GM12891 (cell line): ENCODE measurements around the gene LCN1.

Experiments used
- POLR2A ChIP-seq: IDR thresholded peaks from 2 replicates; pipeline ENCODE4 v1.6.1; 2011; ENCODE audit warnings: low read depth, low read length, control low read depth
- POLR2AphosphoS5 ChIP-seq: IDR thresholded peaks from 2 replicates; pipeline ENCODE4 v1.6.1; 2011; ENCODE audit warnings: low read depth, low read length, control low read depth
- TAF1 ChIP-seq: IDR thresholded peaks from 2 replicates; pipeline ENCODE4 v1.6.1; 2011; ENCODE audit warnings: low read depth, low read length, control low read depth

DNA sequence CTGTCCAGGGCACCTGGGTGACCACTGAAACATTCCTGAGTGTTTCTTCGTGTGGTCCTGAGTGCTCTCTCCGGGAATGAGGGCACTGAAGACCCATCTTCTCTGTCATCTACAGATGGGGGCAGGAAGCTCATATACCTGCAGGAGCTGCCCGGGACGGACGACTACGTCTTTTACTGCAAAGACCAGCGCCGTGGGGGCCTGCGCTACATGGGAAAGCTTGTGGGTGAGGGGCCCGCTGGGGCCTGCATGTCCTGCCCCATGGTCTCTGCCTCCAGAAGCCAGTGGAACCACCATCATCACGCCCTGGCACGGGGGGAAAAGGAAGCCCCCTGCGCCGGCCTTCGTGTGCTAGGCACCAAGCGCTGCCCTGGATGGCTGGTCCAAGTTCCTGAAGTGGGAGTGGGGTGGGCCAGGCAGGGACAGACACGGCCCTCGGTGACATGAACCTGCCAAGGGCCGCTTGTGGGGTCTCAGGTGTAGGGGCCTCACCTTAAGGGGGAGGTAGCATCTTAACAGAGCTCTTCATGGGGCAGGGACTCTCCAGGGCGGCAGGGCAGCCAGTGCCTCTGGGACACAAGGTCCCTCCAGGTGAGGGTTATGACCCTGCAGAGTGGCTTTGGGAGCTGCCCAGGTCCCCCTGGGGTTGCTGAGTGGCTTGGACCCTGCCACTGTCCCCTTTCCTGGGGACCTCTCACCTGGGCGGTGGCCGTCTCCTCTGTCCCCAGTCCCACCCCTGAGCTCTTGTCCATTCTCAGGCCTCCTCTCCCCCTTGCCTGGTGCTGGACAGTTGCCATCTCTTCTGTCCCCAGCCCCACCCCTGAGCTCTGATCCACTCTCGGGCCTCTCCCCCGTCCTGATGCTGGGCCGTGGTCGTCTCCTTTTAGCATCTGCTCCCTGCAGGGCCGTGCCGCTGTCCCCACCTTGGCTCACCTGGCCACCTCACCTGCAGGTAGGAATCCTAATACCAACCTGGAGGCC, 26.8 kb downstream of the LCN1 start:
- no peak for TF ChIP-seq POLR2AphosphoS5
- TF ChIP-seq POLR2A, result no peak
- no peak for TF ChIP-seq TAF1
